OCI-M1 (cell line): ENCODE measurements around the gene MYMK.

ENCODE experiments used
- DNase-seq: peaks from one replicate; lab custom pipeline; 2025; lab: John Stamatoyannopoulos, UW

The MYMK gene

GRCh38 chr9:133535306-133535877 is 10.6 kb upstream of the MYMK start:
- DNase-seq: no peak

GRCh38 chr9:133534346-133535291 is 9.9 kb upstream of the MYMK start, which contains the start of gene ADAMTSL2:
TSS of gene ADAMTSL2 (plus strand) at chr9:133534704. CDS start at chr9:133536713, 2,009 bp downstream.
- DNase-seq: no peak

- DNase-seq: no peak
Measured at GRCh38 chr9:133533857-133534256, 9.1 kb upstream of the MYMK start.

GRCh38 chr9:133532937-133533668 is 8.3 kb upstream of the MYMK start:
- DNase-seq: peak; percentile 73

- DNase-seq: no peak
Measured at GRCh38 chr9:133531293-133531692, 6.5 kb upstream of the MYMK start.

- no peak for DNase-seq
Measured at GRCh38 chr9:133529874-133530273, 5.1 kb upstream of the MYMK start.

GRCh38 chr9:133529457-133529856 is 4.7 kb upstream of the MYMK start:
- no peak for DNase-seq

GRCh38 chr9:133528876-133529241 is 4.1 kb upstream of the MYMK start:
- DNase-seq: no peak

GRCh38 chr9:133528001-133528875 is 3.5 kb upstream of the MYMK start:
- no peak for DNase-seq

GRCh38 chr9:133527444-133527920 is 2.7 kb upstream of the MYMK start:
- DNase-seq: no peak

GRCh38 chr9:133526721-133527321 is 2.1 kb upstream of the MYMK start:
- DNase-seq: no peak

- DNase-seq: no peak
Measured at GRCh38 chr9:133525677-133526076, 918 bp upstream of the MYMK start.

- no peak for DNase-seq
Measured at GRCh38 chr9:133524146-133524545, 613 bp downstream of the MYMK start.

GRCh38 chr9:133523106-133523505 is 1.7 kb downstream of the MYMK start:
- no peak for DNase-seq

GRCh38 chr9:133522073-133522910 is 2.5 kb downstream of the MYMK start:
- no peak for DNase-seq

GRCh38 chr9:133521122-133522072 is 3.4 kb downstream of the MYMK start:
- DNase-seq: no peak

GRCh38 chr9:133520121-133520835 is 4.5 kb downstream of the MYMK start:
- DNase-seq: no peak

- no peak for DNase-seq
Measured at GRCh38 chr9:133519693-133520092, 5.1 kb downstream of the MYMK start.
